HepG2 (cell line): Measurements from ENCODE around the gene ACP2.

Experiments used
- NFYB ChIP-seq: sonication (generic); formaldehyde crosslinking; IDR thresholded peaks from 2 replicates; pipeline ENCODE4 v1.4.0; 2020; ENCODE audit warnings: missing genetic modification reagents
- PRPF4 ChIP-seq: fragments of 200-400 bp; formaldehyde crosslinking; IDR thresholded peaks from 2 replicates; pipeline ENCODE4 v1.6.1; 2016; ENCODE audit warnings: low read length, low read depth; ENCODE audit not compliant: poor library complexity, severe bottlenecking
- THRA ChIP-seq: sonication (generic); formaldehyde crosslinking; IDR thresholded peaks from 2 replicates; pipeline ENCODE4 v1.4.0; 2020; ENCODE audit warnings: missing genetic modification reagents, borderline replicate concordance
- UBTF ChIP-seq: sonication (generic); formaldehyde crosslinking; IDR thresholded peaks from 2 replicates; pipeline ENCODE4 v1.4.0; 2020; ENCODE audit warnings: mild to moderate bottlenecking, missing genetic modification reagents

- TF ChIP-seq PRPF4 (no peak), UBTF (CRISPR knock-in tag) (no peak), THRA (CRISPR knock-in tag) (no peak), NFYB (CRISPR knock-in tag) (no peak)
Measured at GRCh38 chr11:47257177-47257516, 8.5 kb upstream of the ACP2 start.
